Endodermal cell (in vitro differentiated cells): ENCODE results near the gene ALKBH8. TPM values are rescaled to one million over a fixed set of nuclear protein-coding genes. Genes with fewer than 3 reads are reported as not detected.

ENCODE experiments used
- DNase-seq: peaks from one replicate; pipeline ENCODE4 v3.0.0-alpha.2; 2017
- H3K27ac ChIP-seq: 2 replicates; pipeline ENCODE4 v1.5.1; 2013; ENCODE audit warnings: mild to moderate bottlenecking, low read depth, low read length, moderate library complexity
- H3K27me3 ChIP-seq: 2 replicates; pipeline ENCODE4 v1.6.1; 2013; ENCODE audit warnings: mild to moderate bottlenecking, low read length, moderate library complexity; ENCODE audit not compliant: insufficient read depth, control insufficient read depth, poor library complexity, severe bottlenecking
- H3K36me3 ChIP-seq: 2 replicates; pipeline ENCODE4 v1.7.0; 2013; ENCODE audit warnings: mild to moderate bottlenecking, low read length, moderate library complexity; ENCODE audit not compliant: control insufficient read depth, insufficient read depth
- H3K4me1 ChIP-seq: one replicate; pipeline ENCODE4 v1.7.0; 2013; ENCODE audit warnings: low read length; ENCODE audit not compliant: control insufficient read depth, insufficient read depth
- H3K4me3 ChIP-seq: 2 replicates; pipeline ENCODE4 v1.5.1; 2013; ENCODE audit warnings: mild to moderate bottlenecking, low read length, moderate library complexity
- H3K9ac ChIP-seq: 2 replicates; pipeline ENCODE4 v1.6.1; 2013; ENCODE audit warnings: mild to moderate bottlenecking, low read length, moderate library complexity; ENCODE audit not compliant: poor library complexity, severe bottlenecking; ENCODE audit errors: extremely low read depth
- H3K9me3 ChIP-seq: 2 replicates; pipeline ENCODE4 v1.6.1; 2013; ENCODE audit warnings: mild to moderate bottlenecking, low read length, moderate library complexity; ENCODE audit not compliant: control insufficient read depth
- H3K27ac Mint-ChIP-seq: 2 replicates; pipeline ENCODE4 v1.8.0; 2020; ENCODE audit warnings: mixed read lengths
- H3K27me3 Mint-ChIP-seq: 2 replicates; pipeline ENCODE4 v1.8.0; 2021; ENCODE audit warnings: mild to moderate bottlenecking, mixed read lengths; ENCODE audit not compliant: insufficient read depth
- H3K36me3 Mint-ChIP-seq: 2 replicates; pipeline ENCODE4 v1.8.0; 2020; ENCODE audit warnings: low read depth, mixed read lengths
- H3K4me1 Mint-ChIP-seq: 2 replicates; pipeline ENCODE4 v1.8.0; 2020; ENCODE audit warnings: mixed read lengths
- H3K4me3 Mint-ChIP-seq: 2 replicates; pipeline ENCODE4 v1.8.0; 2020; ENCODE audit warnings: mild to moderate bottlenecking, moderate library complexity, mixed read lengths
- H3K9me3 Mint-ChIP-seq: 2 replicates; pipeline ENCODE4 v1.8.0; 2020; ENCODE audit warnings: mild to moderate bottlenecking, mixed read lengths
- CTCF ChIP-seq: fragments of 200-600 bp; sonication (generic); conservative IDR thresholded peaks from 2 replicates; pipeline ENCODE4 v1.5.0; 2021; ENCODE audit warnings: antibody characterized with exemption, mild to moderate bottlenecking
- WGBS, 2 experiments: methylation state at CpG; one replicate each; pipeline versions ENCODE4 v1.1.5 to v1.1.7; 2013; ENCODE audit warnings: missing lambda C conversion rate in 2 of 2, mixed read lengths in 1 of 2; ENCODE audit not compliant: insufficient coverage in 1 of 2, insufficient read length in 1 of 2; 5-methylcytosine and 5-hydroxymethylcytosine counted together
- total RNA-seq, 2 donors: library from RNA; stranded (reverse); fragmentation: NEBNext Ultra II Directional in 1 of 2; extraction: Animal tissue kit (Norgen Biotek cat#: 25700) in 1 of 2; gene quantifications; 2 replicates in 1 of 2; 3 replicates in 1 of 2; pipeline ENCODE4 v1.2.1, GENCODE V29; 2021

Gene ALKBH8
- total RNA-seq, 2 donors from 2014 or later = 7.6 to 9.3 TPM

DNA sequence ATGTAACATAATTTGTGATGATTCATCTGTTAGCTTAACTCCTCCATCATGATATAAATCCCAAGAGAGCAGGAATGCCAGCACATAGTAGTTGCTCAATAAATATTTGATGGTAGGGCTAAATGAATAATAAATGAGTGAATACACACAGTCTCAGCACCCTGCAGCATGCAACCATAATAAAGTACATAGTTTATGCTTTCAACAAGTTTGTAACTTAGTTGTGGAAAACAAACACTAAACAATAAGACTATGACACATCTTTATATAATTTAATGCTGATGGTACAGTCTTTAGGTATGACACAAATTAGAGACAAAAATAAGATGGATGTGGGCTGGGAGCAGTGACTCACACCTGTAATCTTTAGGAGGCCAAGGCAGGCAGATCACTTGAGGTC, 3.8 kb downstream of the ALKBH8 start:
- H3K9ac ChIP-seq = no peak overlapping the region
- Mint-ChIP-seq H3K36me3 (peaks cover 4% of the 10 kb centered on the region), H3K4me3 (no peak overlapping the region), H3K27me3 (no peaks in the 10 kb centered on the region), H3K27ac (no peak overlapping the region), H3K9me3 (no peaks in the 10 kb centered on the region), H3K4me1 (peaks cover 12% of the 10 kb centered on the region)
- no peak overlapping the region for H3K27ac ChIP-seq
- peaks cover 8% of the 10 kb centered on the region for H3K4me1 ChIP-seq
- DNase-seq = no peak
- no peaks in the 10 kb centered on the region for H3K36me3 ChIP-seq
- H3K9me3 ChIP-seq = no peaks in the 10 kb centered on the region
- no peak overlapping the region for H3K4me3 ChIP-seq
- no peak for TF ChIP-seq CTCF
- H3K27me3 ChIP-seq = no peaks in the 10 kb centered on the region

- 98 to 100% methylated on average over 2 to 4 of the region's 4 CpGs for WGBS, 2 experiments
- no peaks in the 10 kb centered on the region for H3K9me3 ChIP-seq
- H3K9ac ChIP-seq = no peak overlapping the region
- H3K9me3 Mint-ChIP-seq = no peaks in the 10 kb centered on the region
- H3K27me3 ChIP-seq = no peaks in the 10 kb centered on the region
- H3K4me3 ChIP-seq = no peak overlapping the region
- no peak for DNase-seq
- no peak overlapping the region for H3K4me3 Mint-ChIP-seq
- peaks cover 18% of the 10 kb centered on the region for H3K36me3 Mint-ChIP-seq
- no peak overlapping the region for H3K27ac ChIP-seq
- H3K36me3 ChIP-seq = peaks cover 28% of the 10 kb centered on the region
- no peaks in the 10 kb centered on the region for H3K27me3 Mint-ChIP-seq
- H3K27ac Mint-ChIP-seq = peak overlapping the region; percentile 30
- H3K4me1 Mint-ChIP-seq = no peaks in the 10 kb centered on the region
- H3K4me1 ChIP-seq = no peaks in the 10 kb centered on the region
- no peak for TF ChIP-seq CTCF
Measured at GRCh38 chr11:107550304-107550703, 15.2 kb downstream of the ALKBH8 start.

DNA sequence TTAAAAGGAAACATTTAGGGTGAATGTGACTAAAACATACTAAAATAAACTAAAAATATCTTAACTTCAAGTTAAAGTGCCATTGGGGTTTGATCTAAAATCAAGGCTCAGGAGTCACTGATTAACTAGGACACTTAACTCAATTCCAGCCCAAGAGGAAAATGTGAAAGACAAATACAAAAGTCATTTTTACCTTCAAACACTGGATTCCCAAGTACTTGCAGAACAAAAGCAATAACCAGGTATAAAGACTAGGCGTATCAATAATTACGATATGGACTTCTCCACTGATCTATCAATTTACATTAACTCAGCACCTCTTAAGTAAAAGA, 15.6 kb downstream of the ALKBH8 start:
- DNase-seq = no peak
- peak overlapping the region; percentile 30 for H3K27ac Mint-ChIP-seq
- H3K4me1 Mint-ChIP-seq = no peaks in the 10 kb centered on the region
- no peaks in the 10 kb centered on the region for H3K9me3 ChIP-seq
- H3K9me3 Mint-ChIP-seq = no peaks in the 10 kb centered on the region
- H3K27me3 ChIP-seq = no peaks in the 10 kb centered on the region
- no peak overlapping the region for H3K27ac ChIP-seq
- H3K4me3 Mint-ChIP-seq = no peak overlapping the region
- no peak overlapping the region for H3K9ac ChIP-seq
- H3K36me3 Mint-ChIP-seq = peaks cover 18% of the 10 kb centered on the region
- 100% methylated on average over 2 of the region's 2 CpGs for WGBS, 2 experiments
- peaks cover 28% of the 10 kb centered on the region for H3K36me3 ChIP-seq
- TF ChIP-seq CTCF = no peak
- no peak overlapping the region for H3K4me3 ChIP-seq
- H3K27me3 Mint-ChIP-seq = no peaks in the 10 kb centered on the region
- no peaks in the 10 kb centered on the region for H3K4me1 ChIP-seq
